RKO (cell line): ENCODE data around the gene PAX2.
A peak's percentile ranks its signal among the peaks of the same experiment; 100 is the strongest.

Source experiments
- DNase-seq: peaks from one replicate; pipeline ENCODE4 v3.0.0-alpha.2; 2016; ENCODE audit warnings: low spot score

Gene PAX2

DNA sequence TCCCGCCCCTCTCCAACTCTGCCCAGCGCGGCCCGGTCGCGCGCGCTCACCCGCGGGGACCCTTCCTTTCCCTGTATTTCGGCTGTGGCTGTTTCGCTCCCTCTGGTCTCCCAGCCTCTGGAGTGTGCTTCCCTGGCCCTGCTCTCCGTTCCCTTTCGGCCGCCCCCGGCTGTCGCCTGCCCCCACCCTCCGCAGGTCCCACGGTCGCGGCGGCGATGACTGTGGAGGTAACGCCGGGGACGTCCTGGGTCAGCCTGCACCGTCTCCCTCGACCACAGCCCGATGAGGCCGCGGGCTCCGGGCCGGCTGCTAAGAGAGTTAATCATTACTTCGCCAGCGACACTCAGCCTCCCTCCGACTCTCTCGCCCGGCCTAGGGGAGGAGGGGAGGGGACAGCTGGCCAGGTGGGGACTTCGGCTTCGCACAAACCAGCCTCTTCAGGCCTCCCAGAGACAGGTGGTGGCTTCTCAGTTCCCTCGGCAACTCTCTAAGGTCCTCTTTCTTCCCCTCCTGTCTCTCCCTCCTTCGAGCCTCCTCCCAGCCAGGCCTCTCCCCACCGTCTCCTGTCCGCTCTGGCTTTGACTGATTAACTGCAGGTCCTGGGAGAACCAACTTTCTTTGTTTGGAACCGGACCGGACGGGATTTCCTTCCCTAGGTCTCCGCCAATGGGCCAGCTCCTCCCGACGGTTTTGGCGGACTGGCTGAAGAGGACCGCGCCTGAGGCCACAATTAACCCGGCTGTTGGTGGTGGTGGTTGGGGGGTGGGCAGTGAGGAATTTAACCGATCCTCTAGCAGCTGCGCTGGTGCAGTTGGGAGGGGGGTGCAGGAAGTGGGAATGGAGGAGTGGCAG, 5.6 kb upstream of the PAX2 start:
- no peak for DNase-seq

DNA sequence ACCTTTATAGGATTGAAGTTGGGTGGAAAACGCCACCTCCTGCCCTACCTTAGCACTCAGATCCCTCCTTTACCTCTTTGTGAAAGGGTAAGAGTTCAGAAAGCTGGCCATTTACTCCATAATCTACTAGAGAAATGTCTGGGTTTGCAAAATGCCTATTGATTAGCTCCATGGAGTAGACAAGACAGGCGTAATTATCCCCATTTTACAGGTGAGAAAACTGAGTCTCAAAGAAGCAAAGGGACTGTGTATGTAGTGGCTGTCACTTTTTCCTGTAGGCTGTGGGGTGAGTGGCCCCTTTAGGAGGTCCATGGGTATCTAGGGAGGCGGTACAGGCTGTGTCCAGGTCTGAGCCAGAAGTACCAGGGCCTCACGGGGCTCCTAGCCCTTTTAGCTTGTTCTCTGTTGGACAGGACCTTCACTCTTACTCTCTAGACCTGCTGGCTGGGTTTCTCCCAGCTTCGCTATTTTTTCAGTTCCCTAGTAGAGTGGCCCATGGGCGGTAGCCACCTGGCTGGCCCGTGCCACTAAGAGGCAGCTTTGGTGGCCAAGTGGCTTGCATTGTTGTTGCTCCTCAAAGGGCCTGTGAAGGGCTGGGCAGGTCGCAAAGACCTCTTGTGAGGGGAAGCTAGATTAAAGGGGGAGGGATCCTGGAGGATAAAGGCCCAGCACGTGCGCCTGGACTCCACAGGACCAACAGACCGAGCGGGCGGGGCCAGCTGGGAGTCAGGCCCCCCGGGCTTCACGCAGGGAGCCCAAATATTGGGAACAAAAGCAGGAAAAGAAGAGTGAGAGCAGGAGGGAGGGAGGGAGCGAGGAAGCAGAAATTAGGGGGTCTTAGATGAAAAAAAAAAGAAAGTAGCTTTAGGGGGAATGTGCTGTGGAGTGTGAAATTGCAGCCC, 4.7 kb upstream of the PAX2 start:
- DNase-seq: no peak

DNA sequence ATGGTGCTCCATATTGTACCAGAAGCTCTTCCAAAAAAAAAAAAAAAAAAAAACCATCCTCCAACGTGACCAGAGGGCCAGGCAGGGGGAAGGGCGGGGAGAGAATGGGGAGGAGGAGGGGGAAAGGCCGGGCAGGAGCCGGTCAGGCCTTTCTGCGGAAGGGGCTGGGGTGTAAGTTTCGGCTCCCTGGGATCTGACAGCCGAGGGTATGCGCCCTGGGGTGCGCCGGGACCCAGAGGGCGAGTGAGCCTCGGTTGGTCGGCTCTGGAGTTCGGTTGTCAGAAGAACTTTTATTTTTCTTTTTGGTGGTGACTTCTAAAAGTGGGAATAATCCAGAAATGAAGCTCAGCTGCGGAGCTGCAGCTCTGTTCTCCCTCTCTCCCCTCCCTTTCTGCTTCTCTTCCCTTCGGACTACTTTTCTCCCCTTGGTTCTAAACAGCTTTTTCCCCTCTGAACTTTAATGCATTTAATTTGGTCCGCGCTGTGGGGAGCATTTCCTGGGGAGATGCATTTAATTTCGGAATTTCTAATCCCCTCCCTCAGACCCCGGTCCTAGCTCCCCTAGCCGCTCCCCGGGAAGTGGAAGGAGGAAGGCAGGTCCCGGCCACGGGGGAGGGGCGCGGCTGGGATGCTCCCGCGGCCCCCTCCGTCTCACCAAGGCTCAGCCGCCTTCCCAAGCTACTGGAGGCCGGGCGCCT, 3.9 kb upstream of the PAX2 start:
- no peak for DNase-seq

DNA sequence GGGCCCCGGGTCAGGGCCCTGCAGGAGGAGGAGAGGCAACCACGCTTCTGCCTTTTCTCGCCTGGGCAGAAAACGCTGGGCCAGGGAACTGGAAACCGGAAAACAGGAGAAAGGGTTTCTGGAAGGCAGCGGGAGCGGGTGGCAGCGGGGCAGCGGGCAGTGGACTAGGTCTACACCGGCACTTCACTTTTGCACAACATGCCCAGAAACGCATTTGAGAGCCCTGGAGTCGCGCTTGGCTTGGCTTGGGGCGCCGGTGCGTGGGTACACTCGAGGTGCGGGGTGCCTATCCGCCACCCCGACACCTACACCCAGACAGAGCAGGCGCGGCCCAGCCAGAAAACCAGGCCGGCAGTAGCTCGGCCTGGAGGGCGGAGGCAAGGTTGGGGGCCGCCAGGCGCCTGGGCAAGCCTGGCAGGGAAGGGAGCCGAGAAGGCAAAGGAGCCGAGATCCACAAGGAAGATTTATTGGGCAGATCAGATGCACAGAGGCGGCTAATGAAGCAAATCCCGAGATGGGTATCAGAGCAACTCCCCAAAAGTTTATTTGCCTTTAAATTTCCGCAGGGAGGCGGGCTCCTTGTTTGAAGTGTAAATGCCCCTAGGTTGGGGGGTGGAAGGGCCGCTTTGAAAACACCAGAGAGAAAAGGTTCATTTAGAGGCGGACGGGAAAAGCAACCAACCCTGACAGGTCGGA, 3.2 kb upstream of the PAX2 start:
- DNase-seq: no peak

DNA sequence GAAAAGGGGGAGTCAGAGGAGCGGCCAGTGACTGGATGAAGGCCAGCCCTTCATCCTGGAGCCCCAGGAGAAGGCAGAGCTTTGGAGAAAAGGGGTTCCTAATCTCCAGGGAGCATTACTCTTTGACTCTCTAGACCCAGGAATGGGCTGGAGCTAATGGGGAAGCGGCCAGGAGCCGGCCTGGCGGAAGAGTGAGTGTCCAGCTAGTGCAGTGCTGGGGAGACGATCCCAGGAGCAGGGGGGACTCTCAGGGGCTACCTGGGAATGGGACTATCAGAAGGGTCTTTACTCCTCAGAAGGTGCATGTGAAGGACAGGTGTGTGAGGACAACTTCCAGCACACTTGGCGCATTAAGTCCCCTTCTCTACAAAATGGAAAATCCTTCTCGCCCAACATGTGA, 2.4 kb upstream of the PAX2 start:
- DNase-seq: no peak

DNA sequence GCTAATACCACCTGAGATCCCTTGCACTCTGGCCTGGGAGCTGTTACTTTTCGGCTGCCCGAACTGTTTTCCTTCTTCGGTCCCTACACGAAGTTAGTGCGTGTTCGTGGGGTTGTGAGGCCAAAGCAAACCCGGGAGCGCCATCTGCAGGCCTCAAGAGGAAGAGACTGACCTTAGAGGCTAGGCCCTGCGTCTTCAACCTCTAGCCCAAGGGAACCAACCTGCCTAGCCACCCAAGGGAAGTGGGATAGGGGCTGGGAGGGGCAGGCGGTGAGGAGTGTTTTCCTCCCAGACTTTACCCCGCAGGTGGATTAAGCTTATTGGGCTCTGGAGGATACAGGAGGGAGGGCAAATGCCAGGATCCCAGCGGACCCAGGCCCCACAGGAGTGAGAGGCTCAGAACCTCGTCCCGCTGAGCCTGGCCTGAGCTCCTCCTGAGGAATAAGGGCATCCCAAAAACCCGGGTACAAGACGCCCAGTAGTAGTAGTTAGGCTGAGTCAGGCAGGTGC, 1.7 kb upstream of the PAX2 start:
- DNase-seq: peak; percentile 84

DNA sequence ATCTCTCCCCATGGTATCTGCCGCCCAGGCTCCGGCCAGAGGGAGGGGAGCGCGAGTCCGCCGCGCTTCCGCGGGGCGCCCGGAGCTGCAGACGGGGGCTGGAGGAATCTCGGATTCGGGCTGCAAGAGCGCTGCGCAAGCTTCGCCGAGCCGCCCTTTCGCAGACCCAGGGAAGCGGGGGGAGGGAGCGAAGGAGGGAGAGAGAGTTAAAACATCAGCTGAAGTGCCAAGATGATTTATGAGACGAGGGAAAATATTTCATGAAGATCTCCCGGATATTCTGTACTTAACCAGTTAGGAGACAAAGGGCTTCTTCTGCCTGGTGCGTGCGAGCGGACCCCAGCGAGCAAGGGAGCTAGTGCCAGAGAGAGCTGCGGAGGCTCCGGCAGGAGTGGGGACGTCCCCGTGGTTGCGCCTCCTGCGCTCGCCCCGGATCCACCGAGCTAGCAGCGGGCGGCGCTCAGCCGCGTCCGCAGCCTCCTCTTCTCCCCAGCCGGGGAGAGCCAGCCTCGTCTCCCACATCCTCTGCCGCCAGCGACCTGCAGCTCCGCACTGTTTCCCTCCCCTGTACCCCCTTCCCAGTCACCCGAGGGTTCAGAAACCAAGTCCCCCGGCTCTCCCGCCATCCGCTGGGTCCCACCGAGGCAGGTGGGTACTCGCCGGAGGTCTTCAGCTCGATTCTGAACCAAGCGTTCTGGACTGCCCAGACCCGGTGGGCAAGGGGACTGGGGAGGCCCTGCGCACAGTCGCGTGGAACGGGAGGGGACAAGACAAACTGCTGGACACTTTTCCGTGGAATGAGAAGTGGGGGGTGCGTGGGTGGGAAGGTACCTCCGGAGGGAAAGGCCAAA, 1.0 kb upstream of the PAX2 start:
- no peak for DNase-seq

DNA sequence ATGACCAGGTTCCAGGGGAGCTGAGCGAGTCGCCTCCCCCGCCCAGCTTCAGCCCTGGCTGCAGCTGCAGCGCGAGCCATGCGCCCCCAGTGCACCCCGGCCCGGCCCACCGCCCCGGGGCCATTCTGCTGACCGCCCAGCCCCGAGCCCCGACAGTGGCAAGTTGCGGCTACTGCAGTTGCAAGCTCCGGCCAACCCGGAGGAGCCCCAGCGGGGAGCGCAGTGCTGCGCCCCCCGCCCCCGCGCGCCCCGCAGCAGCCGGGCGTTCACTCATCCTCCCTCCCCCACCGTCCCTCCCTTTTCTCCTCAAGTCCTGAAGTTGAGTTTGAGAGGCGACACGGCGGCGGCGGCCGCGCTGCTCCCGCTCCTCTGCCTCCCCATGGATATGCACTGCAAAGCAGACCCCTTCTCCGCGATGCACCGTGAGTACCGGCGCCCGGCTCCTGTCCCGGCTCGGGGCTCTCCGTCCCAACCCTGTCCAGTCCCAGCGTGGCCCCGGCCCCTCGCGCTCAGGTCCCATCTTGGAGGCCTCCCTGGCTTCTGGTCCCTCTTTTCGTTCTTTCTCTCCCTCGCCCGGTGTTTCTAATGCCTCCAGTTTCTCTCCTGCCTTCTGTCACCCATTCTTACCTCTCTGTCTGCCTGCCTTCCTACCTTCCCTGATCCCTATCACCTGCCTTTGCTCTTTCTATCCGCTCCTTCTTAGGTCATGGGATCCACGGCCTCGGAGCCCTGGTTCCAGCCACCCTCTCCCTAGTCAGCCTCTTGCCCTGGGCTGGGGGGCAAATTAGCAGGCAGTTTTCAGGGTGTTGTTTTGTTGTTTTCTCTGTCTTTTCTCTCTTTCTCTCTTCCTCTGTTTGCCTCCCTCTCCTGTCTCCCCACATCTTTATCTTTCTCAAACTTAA, 751 bp downstream of the PAX2 start:
- DNase-seq: peak; percentile 16

DNA sequence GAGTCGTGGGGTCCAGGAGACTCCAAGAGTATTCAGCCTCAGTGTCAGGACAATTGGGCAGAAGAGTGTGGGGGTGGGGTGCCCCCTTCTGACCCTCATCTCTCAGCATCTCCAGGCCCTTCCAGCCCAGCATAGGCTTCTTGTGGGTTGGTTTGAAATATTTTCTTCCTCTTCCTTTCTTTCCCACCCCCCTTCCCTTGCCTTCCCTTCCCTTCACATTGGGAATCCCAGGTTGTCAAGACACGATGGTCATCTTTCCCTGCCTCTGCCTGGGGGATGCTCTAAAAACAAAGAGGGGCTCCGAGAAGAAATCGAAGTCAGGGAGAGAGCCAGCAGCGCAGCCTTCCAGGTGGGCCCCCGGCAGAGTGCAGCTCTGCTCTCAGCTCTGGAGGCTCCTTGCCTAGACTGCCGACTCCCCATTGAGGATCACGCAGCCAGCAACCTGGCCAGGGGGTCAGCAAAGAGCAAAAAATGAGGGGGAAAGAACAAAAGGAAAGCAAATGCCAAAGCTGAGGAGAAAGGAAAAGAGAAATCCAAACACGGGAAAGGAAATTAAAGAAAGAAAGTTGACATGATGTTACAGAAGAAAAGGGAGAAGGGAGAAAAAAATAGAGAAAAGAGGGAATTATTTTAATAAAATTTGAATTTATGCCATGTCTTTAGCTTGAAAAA, 1.5 kb downstream of the PAX2 start:
- no peak for DNase-seq

DNA sequence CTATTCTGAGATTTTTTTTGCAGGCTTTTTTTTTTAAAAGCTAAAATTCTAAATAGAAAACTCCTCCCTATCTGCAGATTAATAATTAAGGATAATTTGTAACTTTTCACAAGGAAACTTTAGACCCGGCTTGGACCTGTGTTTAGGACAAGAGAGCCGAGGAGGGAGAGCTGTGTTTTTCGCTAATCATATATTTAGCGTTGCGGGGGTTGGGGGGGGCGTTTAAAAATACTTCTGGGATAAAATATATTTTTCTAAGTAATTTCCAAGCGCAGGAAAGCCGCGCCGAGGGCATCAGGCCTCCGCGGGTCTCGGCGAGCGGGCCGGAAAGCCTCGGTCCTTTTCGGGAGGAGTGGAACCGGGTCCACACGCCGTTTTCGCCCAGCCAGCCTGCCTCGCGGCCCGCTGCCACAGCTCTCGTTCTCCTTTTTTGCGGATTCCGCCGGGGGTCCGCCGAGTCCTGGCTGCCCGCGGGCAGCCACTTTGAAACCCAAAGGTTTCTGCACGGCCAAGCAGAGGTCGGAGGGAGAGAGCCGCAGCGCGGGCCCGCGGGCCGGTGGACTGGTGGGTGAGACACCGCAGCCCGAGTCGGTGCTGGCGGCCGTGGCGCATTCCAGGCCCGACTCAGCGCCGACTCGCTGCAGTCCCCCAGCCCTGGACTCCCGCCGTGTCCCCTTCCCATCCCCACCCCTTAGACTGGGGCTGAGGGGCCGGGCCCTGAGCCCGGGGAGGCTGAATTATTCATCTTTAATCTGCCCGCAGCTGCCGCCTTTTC, 2.3 kb downstream of the PAX2 start:
- DNase-seq: no peak

DNA sequence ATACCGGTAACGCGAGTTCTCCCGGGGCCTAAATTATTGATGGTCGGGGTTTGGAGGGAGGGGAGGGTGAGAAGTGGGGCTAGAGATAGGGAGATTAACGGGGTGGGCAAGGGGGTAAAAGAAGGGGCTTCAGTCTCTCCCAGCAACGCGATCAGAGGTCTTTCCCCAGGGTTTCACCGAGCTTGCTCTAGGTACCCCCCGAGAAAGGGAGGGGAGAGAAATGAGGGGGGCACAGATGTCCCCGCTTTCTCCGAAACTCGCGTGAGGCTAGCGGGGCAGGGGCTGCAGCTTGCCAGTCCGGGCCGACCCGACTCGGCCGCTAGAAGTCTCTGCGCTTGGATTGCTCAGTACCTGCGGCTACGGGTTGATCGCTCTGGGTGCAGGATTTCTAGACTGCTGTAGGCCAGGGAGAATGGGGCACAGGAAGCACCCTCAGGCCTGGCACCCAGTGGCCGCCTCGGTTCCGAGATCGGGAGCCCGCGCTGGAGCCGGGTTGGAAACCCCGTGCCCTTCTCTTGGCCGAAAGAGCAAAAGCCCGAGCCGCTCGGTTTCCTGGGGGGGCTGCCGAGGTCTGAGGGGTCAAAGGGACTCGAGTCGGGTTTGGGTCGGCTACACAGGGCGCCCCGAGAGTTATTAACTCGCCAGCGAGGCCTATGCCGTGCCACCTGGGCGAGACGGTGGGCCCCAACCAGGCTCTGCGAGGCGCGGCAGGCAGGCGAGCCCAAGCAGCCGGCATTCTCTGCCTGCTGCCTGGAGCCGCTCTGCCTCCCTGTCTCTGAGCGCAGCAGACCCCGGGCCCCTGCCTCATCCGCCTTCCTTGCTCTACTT, 3.1 kb downstream of the PAX2 start:
- DNase-seq: no peak

DNA sequence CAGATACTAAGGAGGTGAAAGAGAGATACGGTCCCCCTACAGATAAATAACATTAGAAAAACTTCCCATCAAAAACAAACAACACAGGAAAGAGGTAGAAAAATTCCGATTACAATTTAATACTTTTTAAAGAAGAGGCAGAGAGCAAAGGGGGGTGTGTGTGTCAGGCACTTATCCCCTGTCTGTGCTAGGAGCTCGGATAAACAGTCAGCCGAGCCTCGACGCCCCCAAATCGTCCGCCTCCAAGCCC, 3.6 kb downstream of the PAX2 start:
- DNase-seq: no peak

DNA sequence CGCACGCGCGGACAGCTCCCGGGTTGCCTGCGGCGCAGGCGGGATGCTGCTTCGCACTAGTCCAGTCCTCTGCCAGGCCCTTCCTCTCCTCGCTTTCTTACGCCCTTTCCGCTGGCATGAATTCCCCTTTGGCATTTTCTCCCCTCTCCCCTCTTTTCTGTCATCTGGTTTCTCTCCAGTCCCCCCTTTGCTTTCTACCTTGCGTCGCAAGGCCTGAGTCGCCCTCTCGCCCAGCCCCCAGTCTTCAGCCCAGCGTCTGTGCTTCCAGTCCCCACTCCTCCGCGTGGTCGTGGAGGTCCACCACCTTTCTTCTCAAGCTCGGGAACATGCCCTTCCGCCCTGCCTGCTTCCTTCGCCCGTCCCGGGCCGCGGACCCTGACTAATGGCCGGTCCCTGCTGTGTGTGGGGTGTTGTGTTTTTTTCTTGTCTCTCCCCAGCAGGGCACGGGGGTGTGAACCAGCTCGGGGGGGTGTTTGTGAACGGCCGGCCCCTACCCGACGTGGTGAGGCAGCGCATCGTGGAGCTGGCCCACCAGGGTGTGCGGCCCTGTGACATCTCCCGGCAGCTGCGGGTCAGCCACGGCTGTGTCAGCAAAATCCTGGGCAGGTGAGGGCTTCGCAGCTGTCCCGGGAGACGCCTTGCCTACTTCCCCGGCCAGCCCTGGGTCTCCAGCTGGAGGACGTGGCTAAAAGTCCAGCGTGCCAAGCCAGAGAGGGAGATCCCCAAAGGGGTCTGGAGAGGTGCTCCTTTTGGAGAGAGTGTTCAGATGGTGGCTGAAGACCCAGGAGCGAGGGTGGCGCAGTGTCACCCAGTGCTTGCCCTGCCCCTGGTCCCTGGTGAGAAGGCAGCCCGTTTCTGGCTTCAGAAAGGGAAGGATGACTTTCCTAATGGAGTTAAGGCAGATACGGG, 4.2 kb downstream of the PAX2 start:
- DNase-seq: no peak

DNA sequence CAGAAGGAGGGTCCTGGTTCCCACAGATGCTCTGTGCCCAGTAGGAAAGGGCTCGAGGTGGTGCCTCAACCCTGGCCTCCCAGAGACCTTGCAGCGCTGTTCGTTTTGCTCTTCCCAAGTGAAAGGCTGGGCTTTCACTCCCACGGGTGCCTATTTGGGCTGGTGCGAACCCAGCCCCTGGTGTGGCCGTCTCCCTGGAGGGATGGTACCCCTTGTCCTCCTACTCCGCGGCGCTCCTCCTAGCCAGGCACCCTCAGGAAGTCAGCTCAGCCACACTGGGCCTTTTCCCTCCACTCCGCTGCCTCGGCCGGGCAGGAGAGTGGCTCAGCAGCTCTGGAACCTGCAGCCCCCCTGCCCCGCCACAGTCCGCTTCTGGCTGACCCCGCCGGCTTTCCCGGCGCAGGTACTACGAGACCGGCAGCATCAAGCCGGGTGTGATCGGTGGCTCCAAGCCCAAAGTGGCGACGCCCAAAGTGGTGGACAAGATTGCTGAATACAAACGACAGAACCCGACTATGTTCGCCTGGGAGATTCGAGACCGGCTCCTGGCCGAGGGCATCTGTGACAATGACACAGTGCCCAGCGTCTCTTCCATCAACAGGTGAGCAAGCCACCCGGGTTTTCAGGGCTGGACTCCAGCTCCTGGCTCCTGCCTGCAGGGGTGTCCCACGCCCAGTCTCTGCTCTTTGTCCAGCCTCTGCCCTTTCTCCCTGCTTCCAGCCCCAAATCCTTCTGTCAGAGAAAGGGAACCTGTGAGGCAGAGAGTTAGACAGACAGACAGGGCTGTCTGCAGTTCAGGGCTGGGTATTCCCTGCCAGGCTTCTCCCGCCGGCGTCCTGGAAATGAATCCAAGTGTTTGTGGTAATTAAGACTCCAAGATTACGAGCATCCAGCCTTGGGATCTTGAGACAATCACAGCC, 5.2 kb downstream of the PAX2 start:
- no peak for DNase-seq

DNA sequence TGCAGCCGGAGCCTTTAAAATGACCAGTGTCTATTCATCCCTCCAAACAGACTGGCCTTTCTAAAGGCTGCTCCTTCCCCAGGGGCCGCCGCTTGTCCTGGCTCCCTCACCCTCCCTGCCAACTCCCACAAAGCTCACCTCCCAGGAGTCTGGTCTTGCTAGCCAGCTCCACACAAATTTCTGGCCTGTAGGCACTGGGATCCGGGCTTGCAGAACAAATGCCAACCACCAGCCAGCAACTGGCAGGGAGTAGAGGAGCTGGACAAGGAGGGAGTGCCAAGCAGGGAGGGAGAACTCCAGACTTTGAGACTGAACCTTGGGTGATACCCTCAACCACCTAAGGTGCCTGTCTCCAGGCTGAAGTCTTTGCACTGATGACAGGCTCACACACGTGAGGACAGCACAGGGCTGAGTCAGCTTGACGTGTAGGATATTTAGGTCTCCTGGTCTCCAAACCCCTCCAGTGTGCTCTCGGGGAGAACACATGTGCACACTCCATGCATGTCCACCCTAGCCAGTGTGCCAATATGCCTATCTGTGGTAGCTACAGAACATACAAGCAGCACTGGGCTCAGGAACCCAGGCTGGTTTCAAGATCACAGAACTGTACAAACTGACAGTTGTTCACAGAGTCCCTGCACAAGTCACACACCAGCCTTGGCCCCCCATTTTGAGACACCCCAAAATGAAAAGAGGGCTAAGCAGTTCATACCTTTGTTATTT, 6.0 kb downstream of the PAX2 start:
- no peak for DNase-seq
